HG02759 (cell line): Measurements from ENCODE around the gene ERN1.
A peak's percentile ranks its signal among the peaks of the same experiment; 100 is the strongest.
"Not testable (repeated sequence)": the region's sequence is repeated elsewhere in the genome, so short reads cannot be mapped to it uniquely, and the experiment has no call there.

Source experiments
- ATAC-seq: cut with Tn5 transposase; IDR thresholded peaks from one replicate; pipeline ENCODE4 v1.9.1; 2021; ENCODE audit warnings: mild to moderate bottlenecking, moderate library complexity; ENCODE audit not compliant: unreplicated experiment

ERN1 gene

DNA sequence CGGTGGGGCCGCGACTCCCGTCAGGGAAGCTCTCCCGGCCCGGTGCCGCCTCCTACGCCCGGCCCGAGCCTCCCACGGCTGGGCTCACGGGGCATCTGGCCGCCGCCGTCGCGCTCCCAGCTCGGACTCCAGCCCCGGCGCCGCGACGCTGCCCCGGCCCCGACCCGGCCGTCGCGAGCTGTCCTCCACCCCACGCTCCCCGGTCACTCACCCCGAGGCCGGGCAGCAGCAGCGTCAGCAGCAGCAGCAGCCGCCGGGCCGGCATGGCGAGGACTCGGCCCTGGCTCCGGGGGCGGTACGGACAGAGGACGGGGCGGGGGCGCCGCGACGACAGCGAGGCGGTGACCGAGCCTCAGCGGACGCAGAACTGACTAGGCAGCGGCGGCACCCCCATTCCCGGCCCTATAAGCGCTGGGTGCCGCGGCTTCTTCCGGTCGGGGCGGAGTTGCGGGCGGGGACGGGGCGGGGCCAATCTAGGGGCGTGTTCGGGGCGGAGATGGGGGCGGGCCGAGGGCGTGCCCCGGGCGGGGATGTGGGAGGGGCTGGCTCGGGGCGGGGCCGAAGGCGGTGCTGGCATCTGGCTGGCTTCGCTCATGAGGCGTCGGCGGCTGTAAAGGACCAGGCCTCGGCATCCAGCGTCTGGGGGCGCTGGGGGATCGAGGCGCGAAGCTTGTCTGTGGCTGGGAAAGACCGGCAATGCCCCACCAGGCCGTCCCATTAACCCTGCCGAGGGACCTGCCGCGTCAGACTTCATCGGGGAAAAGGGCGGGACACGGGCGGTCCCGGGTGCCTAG, at the start of gene ERN1:
Gene ERN1, minus strand, starts transcription at position 380 of the 794 bp plus-strand sequence. Its CDS starts 115 bp downstream, at position 265.
- peak; percentile 80 for ATAC-seq

DNA sequence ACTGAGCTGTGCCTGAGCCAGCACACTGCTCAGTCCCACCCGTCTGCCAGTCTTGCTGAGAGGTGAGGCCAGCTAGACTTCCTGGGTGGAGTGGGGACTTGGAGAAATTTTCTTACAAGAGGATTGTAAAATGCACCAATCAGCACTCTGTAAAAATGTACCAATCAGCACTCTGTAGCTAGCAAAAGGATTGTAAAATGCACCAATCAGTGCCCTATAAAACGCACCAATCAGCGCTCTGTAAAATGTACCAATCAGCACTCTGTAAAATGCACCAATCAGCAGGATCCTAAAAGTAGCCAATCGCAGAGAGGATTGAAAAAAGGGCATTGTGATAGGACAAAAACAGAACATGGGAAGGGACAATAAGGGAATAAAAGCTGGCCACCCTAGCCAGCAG, 49.1 kb upstream of the ERN1 start:
- not testable (repeated sequence) for ATAC-seq

DNA sequence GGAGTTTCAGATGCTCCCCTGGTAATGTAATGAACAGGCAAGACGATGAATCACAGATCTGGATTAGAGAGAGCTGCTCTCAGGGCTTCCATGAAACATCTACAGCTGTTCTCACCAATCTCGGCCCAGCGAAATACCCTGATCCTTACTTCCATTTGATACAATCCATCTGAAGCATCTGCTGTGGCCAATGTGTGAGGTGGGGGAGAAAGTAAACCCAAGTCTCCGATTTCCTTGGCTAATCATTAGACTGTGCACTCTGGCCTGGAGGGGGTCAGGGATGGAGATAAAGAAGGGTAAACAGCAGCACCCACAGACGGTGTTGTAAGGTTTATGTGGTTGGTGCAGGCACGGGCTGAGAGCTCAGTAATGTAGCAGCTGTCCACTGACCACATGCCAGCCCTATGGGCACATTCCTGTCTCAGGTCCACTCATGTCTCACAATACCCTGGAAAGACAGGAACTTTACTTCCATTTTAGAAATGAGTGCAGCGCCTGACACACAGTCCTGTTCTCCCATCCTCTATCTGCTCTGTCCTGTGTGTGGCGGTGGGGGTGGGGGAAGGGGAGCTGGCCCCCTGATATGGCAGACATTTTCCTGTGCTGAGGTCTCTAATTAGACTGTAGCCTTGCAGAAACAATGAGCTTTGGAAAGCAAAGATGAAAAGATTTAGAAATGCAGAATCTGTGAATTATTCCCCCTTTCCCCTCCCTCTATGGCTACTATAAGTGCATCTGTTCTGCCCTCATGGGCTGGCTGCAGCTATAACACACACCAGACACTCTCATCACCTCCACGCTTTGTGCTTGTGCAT, 48.3 kb upstream of the ERN1 start:
- ATAC-seq: no peak

DNA sequence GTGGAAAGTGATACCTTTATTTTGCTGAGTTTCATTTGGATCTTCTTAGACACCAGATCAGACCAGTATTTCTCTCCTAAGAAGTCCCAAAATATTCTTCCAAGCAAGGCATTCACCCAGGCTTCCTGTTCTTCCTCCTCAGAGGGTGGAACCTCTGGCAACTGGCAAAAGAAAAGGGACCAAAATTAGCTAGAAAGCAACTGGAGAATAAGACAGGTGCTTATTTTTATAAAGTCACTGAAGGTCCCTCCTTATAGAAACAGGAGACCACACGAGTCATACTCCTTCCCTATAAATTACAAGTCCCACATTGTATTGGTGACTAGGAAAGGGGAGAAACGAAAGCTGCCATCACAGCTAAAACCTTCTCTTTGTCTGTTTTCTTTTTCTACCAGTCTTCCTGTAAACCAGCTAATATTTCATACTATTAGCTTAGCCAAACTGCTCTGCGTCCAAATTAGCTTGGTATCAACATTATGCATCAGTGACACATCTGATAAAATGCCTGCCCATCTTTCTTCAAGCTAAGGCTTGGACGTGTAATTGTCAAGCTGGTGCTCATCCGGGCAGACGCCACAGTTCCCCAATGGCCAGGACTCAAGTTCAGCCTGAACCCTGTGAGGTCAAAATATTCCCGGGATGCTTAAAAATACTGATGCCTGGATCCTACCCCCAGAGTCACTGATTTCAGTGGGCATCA, 47.5 kb upstream of the ERN1 start:
- ATAC-seq: no peak

DNA sequence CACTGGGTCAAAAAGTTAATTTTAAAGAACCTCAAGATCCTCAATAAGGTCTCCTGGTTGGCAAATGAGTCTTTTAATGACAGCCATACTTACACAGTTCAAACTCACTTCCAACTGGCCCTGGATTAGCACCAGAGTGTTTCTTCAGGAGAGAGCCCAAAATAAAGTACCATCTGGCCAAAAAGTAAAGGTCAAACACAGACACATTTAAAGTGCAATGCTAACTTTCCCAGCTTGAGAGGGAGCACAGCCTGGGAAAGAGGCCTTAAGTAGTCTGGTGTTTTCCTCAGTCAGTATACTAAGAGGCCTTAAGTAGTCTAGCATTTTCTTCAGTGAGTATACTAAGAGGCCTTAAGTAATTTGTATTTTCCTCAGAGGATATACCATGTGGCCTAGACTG, 46.6 kb upstream of the ERN1 start:
- no peak for ATAC-seq

DNA sequence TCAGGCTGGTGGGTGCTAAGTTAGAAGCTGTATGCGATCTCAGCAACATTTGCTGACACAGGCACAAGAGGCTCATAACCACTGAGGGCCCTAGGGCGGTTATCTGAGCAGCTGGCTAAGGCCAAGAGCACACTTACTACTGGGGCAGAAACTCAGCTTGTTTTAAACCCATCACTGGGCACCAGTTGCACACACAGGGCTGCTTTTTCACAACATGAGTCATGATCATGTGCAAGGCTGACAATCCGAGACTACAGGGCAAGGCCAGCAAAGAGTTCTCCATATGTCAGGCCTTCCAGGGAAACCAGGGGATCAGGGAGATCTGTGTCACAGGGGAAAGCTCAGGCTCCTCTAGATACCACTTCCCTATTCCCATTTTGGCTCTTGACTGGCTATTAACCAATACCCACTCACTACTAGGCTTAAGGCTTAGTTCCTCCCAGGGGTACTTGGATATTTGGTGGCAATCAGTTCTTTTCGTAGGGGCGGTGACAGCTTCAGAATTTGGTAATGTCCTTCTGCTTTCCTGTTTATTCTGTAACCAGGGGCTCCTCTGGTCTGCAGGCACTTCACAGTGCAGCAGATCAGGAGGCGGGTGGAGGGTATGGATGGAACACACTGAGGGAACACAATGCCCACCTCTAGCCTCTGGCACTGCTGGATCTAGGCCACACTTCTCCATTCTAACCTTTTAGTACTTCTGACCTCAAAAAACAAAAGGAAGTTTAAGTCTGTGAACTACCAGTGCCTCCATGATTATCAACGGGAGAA, 44.9 kb upstream of the ERN1 start:
- no peak for ATAC-seq

DNA sequence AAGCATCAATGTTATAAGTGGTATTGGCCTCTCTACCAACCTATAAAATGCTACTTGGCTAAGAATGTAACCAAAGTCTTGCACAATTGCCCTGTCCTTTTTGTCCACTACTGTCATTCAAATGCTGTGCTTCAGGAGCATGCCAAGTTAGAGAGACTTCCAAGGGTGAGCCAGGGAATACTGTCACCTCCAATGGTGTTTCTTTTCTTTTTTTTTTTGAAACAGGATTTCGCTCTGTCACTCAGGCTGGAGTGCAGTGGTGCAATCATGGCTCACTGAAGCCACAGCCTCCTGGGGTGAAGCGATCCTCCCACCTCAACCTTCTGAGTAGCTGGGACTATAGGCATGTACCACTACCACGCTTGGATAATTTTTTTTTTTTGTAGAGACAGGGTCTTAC, 43.7 kb upstream of the ERN1 start:
- no peak for ATAC-seq

DNA sequence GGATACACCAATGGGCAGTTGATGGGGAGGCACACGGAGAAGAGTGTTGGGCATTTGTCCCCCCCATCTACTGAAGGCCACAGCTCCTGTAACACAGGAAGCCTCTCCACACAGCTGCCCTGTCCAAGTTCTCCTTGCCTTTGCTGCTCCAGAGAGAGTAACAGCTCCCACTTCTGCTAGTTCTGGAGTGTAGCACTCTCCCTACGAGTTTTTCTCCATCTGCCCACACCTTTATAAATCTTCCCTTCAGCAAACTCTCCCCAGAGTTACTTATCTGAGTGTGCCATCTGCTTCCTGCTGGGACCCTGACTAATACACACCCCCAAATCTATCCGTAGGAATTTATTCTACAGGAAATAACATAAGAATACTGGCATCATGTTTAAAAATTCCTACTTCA, 42.6 kb upstream of the ERN1 start:
- ATAC-seq: no peak

DNA sequence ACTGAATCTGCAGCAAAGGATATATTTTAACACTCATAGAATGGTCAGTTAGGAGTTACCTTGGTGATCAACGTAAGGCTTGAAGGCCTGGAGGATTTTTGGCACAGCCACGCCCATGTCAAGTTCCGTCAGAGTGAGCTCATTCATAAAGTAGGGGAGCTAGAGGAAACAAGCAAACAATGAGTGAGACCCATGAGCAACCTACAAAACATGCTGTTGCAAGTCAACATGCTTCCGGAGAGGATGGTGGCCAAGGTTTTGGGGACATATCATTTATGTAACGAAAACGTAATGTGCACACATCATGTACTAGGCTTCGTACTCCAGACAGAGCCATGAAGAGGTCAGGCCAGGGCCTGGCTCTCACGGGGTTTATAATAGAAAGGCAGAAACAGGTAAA, 41.1 kb upstream of the ERN1 start:
- ATAC-seq: no peak

DNA sequence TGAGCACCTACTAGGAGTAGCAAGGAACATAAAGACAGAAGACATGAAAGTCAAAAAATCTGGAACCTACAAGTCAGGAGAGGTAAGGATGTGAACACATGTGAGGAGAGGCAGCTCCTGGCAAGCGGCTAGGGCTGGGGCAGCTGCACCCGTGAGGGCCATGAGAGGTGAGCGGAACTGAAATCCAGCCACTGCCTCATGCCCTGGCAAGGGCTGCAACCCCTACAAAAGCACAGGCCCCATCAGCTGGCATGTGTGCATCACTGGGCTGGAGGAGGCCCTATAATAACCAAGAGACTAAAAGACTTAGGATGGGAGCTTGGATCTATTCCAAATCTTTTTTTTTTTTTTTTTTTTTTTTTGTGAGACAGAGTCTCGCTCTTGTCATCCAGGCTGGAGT, 40.3 kb upstream of the ERN1 start:
- no peak for ATAC-seq

DNA sequence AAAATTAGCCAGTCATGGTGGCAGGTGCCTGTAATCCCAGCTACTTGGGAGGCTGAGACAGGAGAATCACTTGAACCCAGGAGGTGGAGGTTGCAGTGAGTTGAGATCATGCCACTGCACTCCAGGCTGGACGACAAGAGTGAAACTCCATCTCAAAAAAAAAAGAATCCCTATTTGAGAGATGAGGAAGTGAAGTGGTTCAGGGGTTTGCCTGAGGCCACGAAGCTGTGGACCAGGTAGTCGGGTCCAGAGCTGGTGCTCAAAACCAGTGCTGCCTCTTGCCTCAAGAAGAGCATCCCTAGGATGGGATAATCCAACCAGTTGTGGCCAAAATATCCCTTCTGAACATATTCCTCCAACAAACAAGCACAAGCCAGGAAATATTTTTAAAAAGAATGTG, 37.7 kb upstream of the ERN1 start:
- ATAC-seq: not testable (repeated sequence)

DNA sequence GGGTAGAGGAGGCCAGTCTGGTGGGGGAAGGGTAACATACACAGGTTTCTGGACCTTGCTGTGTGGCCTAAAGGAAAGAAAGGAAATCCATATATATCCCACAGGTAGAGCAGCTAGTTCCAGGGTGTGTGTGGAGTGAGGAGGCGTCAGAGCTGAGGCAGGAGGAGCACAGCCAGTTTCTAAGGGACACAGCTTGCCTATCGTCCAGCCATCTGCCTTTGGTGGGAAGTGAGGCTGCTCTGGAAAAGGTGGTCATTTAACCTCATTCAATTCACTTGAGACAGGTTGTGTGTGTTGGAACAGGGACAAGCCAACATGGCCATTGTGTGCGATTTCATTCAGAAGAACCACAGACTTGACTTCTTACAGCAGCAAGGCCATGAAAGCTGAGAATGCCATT, 36.9 kb upstream of the ERN1 start:
- ATAC-seq: no peak

DNA sequence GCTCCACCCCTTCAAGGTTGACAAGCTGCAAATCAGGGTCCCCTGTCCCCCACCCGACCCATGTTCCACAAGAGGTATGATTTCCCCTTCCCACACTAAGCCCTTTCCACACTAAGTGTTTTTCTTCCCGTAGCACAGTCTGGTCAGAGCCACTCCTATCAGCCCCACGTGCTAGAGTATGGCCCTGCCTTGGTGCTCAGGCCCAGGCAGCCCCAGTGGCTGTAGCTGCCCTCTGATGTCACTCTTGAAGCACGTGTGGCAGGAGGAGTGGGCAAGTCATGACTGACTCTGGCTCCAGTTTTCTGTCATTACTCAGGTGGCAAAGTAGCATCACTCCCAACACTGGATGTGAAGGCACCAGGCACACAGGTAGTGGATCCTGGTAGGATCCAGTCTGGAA, 35.4 kb upstream of the ERN1 start:
- ATAC-seq: no peak

DNA sequence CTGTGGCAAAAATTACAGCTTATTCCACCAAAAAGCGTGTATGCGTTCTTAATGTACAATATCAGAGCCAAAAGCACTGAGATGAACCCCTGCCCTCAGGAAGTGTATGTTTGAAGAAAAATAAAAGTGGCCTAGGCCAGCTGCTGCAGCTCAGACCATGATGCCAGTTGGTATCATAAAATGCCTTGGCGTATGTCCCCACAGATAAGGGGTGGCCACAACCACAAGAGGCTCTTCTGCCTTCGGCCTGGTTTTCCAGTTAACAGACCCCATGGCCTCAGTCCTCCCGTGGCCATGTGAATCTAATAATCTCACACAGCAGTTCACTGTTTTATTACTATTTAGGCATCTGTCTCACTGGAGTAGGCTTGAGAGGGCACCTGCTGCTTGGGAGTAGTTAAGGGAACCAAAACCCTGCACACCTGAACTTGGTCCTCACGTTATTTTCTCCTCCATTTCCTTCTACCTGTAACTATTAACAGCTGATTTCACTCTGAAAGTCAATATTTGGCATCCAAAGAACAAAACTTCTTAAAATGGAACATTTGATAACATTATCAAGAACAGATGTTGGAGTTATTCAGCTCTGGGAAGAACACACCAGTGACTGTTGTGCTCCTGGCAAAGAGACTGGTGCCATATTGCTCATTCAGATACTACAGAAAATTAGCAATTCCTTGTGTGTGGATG, 34.8 kb upstream of the ERN1 start:
- ATAC-seq: no peak

DNA sequence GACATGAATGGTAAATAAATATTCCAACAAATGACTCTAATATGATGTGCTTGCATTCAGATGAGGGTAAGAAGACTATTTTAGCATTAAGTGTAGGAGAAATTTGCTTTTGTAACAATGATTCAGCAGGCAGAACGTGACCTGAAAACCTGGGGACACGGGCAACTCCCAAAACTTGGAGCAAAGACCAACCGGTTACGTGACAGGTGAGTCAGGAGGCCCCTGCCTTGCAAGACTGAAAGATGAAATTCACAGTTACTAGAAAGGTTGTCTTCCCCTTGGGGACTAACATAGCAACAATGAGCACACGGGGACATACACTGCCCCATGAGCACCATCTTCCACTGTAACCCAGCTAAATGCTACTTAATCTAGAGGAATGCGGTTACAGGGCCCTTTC, 33.5 kb upstream of the ERN1 start:
- no peak for ATAC-seq

DNA sequence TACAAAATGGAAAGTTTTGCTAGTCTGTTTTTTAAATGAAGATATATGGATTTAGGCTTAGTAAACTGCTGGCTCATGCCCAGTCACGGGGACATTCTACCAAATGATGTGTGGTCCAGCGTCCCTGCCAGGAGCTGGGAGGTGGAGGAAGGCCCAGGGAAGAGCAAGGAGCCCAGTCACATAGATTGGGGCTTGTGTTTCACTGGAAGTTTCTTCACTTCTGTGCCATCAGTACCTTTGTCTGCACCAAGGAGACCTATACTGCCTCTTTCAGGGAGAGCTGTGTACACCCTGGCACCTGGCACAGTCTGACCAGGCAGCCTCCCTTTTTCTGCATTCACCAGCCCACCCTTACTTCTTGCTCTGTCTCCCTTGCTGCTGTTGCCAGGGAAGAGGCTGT, 32.6 kb upstream of the ERN1 start:
- no peak for ATAC-seq

DNA sequence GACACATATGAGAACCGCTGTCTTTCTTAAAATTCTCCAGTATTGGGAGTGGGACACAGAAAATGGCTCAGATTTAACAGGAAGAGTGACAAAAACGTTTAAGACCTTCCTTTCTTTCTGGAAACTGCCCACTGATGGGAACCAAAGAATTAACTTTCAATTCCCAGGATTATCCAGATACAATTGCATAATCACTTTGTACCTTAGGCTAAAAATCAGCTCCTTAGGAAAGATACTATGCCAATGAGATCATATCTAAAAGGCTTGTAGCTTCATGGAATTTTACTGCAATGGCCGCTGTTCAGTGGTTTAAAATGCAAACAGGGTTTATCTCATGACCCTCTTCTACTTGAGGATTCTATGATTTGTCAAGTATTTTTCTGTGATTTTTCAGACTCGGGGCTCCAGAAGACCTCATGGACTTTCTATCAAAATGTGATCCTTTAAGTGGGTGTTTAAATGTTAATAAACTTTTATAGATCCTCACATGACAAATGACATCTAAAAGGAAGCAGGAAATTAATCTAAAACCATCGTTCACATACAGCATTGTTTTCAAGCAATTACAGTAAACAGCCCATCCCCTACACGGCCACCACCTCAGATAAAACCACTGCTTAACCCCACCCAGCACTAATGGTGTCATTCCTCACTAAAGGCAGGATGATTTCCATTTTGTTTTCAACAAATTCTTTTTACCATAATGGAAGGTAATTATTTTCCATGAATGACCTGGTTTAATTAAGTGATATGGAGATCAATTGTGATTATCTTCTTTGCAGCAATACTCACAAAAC, 31.6 kb upstream of the ERN1 start:
- ATAC-seq: no peak

DNA sequence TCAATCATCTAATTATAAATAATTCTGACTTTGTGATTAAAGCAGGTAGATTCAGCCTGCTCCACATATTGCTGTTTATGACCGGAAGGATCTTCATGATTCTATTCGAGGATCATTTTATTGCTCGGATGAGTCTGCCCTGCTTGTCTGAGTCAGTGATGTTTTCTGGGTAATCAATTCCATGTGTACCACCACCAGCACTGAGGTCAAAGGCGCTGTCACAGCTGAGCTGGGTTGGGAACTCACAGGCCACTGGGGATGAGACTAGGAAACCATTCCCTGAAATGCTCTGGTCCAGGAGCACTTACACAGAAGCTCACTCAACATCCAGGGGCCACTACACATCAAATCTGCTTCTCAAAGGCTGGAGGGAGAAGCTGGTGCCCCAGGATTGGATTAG, 30.4 kb upstream of the ERN1 start:
- no peak for ATAC-seq

DNA sequence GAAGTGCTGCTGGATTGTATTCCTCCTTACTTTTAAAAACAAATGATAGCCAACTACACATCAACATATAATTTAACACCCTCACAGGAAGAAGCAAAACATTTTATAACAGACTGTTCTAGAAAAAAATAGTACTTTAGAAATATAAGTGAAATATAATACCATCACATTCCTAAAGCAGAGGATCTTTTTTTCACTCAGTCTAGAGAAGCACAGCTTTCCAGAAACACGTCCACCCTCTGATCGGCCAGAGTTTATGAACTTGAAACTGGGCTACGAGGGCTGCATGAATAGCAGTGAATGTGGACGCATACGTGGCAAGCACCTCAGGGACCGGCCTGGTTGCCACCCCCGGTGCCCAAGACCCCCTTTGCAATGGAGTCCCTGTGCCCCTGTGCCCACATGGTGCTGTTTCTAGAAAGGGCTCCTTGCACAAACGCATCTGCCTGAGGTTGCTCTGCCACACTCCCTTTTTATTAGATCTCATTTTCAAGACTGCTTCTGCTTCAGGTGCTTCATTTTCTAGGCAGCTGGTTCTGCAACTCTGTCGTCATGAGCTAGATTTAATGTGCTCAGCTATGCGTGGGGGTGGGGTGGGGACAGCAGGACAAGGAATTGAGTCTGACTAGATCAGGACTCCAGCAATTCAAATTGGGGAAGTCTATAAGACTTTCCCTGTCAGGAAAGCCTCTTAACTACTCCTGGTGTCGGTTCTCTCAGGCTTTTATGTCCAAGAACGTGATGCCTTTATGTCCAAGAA, 29.1 kb upstream of the ERN1 start:
- no peak for ATAC-seq
